Testis (tissue), 3 donors: Measurements from ENCODE around the gene NOS3. TPM values are rescaled to one million over a fixed set of nuclear protein-coding genes. Genes with fewer than 3 reads are reported as not detected.

Experiments used
- DNase-seq: peaks from one replicate; pipeline ENCODE4 v3.0.0-alpha.2; 2019
- H3K27ac ChIP-seq, 2 donors: fragments of 200-600 bp; sonication (generic); one replicate each; pipeline ENCODE4 v1.5.1; 2019
- H3K27me3 ChIP-seq: fragments of 200-600 bp; sonication (generic); one replicate; pipeline ENCODE4 v1.5.1; 2019
- H3K36me3 ChIP-seq: fragments of 200-600 bp; sonication (generic); one replicate; pipeline ENCODE4 v1.5.1; 2017; ENCODE audit warnings: low read depth; ENCODE audit errors: missing control alignments
- H3K4me1 ChIP-seq: fragments of 200-600 bp; sonication (generic); one replicate; pipeline ENCODE4 v1.5.1; 2019
- H3K4me3 ChIP-seq, 2 donors: fragments of 200-600 bp; sonication (generic); one replicate each; pipeline ENCODE4 v1.5.1; 2017 to 2019
- H3K9me3 ChIP-seq: fragments of 200-600 bp; sonication (generic); one replicate; pipeline ENCODE4 v1.5.1; 2017
- CTCF ChIP-seq, 3 experiments: fragments of 450-650 bp in 2 of 3; fragments of 200-600 bp in 1 of 3; sonication (generic) in 1 of 3; IDR thresholded peaks; one replicate each; pipeline ENCODE4 v1.5.1; 2016 to 2019; ENCODE audit warnings: antibody characterized with exemption in 3 of 3, mild to moderate bottlenecking in 2 of 3, moderate library complexity in 1 of 3
- POLR2A ChIP-seq: fragments of 450-650 bp; IDR thresholded peaks from one replicate; pipeline ENCODE4 v1.6.1; 2017; ENCODE audit warnings: antibody characterized with exemption, mild to moderate bottlenecking, moderate library complexity
- WGBS, 2 donors: methylation state at CpG; one replicate each; pipeline ENCODE4 v1.1.5; 2018; 5-methylcytosine and 5-hydroxymethylcytosine counted together
- intact Hi-C: fragments of 100-400 bp; cut with DNase I; formaldehyde crosslinking; loops from one replicate; pipeline ENCODE4 v1.15.1; 2023; ENCODE audit warnings: low total_unique reads
- polyA plus RNA-seq: library from polyadenylated mRNA; stranded (reverse); fragments of 350-450 nt; fragmentation: Illumina TruSeq; extraction: RNeasy Lipid Tissue Mini Kit (QIAGEN cat#74804); gene quantifications from one replicate; pipeline ENCODE4 v1.2.3, GENCODE V29; 2014; ENCODE audit warnings: low read depth, low replicate concordance; ENCODE audit not compliant: insufficient read depth
- total RNA-seq, 2 donors: library from RNA; depleted of rRNA; stranded (reverse); fragments of >200 nt; gene quantifications; one replicate each; pipeline ENCODE4 v1.2.3, GENCODE V29; 2016

NOS3 gene
- total and polyA plus RNA-seq, 3 donors from 2014 or later = 19.5 to 36.6 (median 25.0) TPM

- no peaks in the 10 kb centered on the region for H3K9me3 ChIP-seq
- 34 to 36% methylated on average over 17 of the region's 17 CpGs for WGBS, 2 donors
- peak overlapping the region; percentile 66 to 77 for H3K27ac ChIP-seq
- no peaks in the 10 kb centered on the region for H3K27me3 ChIP-seq
- intact Hi-C loops = no loop called here
- H3K4me1 ChIP-seq = peaks cover 7% of the 10 kb centered on the region
- TF ChIP-seq POLR2A = no peak
- TF ChIP-seq CTCF (IDR thresholded peaks at IDR 0.05) = no peak
- no peaks in the 10 kb centered on the region for H3K36me3 ChIP-seq
- peak overlapping the region; percentile 64 to 87 for H3K4me3 ChIP-seq
- DNase-seq = no peak
These were observed 38.2 kb downstream of the NOS3 start for GRCh38 chr7:151028948-151029501.

- no peak overlapping the region for H3K27ac ChIP-seq
- no peak for TF ChIP-seq POLR2A
- TF ChIP-seq CTCF (IDR thresholded peaks at IDR 0.05) = no peak
- H3K9me3 ChIP-seq = no peaks in the 10 kb centered on the region
- no peaks in the 10 kb centered on the region for H3K36me3 ChIP-seq
- no peak overlapping the region for H3K4me3 ChIP-seq
- intact Hi-C loops = no loop called here
- peaks cover 7% of the 10 kb centered on the region for H3K4me1 ChIP-seq
- WGBS, 2 donors = 86 to 96% methylated on average over 4 of the region's 4 CpGs
- H3K27me3 ChIP-seq = no peaks in the 10 kb centered on the region
- DNase-seq = no peak
These were observed 40.2 kb downstream of the NOS3 start for GRCh38 chr7:151031011-151031410.

DNA sequence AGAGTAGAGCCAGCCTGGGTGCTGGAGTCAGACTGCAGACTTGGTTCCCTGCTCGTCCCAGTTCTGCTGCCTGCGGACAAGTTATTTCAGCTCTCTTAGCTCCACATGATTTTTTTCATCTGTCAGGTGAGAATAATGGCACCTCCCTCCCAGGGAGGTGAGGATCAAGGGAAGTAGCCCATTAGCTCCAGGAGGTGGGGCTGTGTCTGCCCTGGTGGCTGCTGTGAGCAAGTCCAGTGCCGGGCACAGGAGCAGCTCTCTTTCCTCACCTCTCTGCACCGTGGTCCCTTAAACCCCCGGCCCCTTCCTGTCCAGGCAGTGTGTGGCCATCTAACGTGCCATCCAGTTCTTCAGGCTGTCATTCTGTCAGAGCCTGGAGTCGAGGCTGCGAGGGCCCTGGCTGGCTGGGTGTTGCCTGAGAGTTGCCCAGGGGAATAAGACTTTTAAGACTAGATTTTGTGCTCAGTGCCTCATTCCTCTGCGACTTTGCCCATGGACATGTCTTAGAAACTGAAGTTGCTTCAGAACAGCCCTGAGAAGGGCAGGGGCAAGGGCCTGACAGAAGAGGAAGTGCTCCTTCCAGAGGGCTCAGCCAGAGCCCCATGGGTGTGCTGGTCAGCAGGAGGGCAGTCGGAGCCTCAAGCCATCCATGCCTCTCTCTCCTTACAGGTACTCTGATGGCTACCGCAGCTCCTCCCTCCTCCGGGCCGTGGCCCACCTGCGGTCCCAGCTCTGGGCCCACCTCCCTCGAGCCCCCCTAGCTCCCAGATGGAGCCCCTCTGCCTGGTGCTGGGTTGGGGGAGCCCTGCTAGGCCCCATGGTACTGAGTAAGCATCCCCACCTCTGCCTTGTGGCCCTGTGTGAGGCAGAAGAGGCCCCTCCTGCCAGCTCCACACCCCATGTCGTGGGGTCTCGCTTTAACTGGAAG, 42.4 kb downstream of the NOS3 start:
- intact Hi-C loops = no loop called here
- 91 to 94% methylated on average over 15 to 17 of the region's 17 CpGs for WGBS, 2 donors
- H3K4me3 ChIP-seq = no peak overlapping the region
- H3K27ac ChIP-seq = no peak overlapping the region
- DNase-seq = no peak
- no peak for TF ChIP-seq POLR2A
- no peak for TF ChIP-seq CTCF (IDR thresholded peaks at IDR 0.05)
- no peaks in the 10 kb centered on the region for H3K9me3 ChIP-seq
- no peaks in the 10 kb centered on the region for H3K27me3 ChIP-seq
- H3K36me3 ChIP-seq = no peaks in the 10 kb centered on the region
- H3K4me1 ChIP-seq = peaks cover 4% of the 10 kb centered on the region

GRCh38 chr7:151033864-151034249, 43.0 kb downstream of the NOS3 start:
- Histone ChIP-seq H3K4me1 (peaks cover 9% of the 10 kb centered on the region), H3K36me3 (no peaks in the 10 kb centered on the region), H3K27me3 (no peaks in the 10 kb centered on the region), H3K4me3 (no peak overlapping the region), H3K27ac (no peak overlapping the region), H3K9me3 (no peaks in the 10 kb centered on the region)
- intact Hi-C loops = no loop called here
- no peak for TF ChIP-seq POLR2A
- no peak for DNase-seq
- WGBS, 2 donors = 89 to 92% methylated on average over 3 to 5 of the region's 5 CpGs

DNA sequence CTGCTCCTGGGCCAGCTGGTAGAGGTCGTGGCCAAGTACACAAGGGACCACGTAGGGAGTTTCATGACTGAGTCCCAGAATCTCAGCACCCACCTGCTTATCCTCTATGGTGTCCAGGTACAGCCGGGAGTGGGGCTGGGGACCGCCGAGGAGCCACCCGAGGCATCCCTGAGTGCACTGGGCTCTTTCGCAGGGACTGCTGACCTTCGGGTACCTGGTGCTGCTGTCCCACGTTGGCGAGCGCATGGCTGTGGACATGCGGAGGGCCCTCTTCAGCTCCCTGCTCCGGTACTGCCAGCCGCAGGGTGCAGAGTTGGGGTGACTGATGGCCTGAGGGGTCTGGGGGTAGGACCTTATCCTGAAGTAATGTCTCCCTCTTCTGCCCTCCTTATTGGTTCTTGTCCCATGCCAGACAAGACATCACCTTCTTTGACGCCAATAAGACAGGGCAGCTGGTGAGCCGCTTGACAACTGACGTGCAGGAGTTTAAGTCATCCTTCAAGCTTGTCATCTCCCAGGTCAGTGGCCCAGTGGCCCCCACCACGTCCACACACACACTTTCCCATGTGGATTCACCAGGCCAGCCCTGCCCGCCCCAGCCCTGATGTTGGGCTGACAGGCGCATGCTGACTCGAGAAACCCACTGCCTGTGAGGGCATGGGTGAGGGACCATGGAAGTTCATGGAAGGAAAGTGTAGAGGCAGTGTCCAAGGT, 43.7 kb downstream of the NOS3 start:
- peaks cover 12% of the 10 kb centered on the region for H3K4me1 ChIP-seq
- no peak overlapping the region for H3K4me3 ChIP-seq
- H3K27me3 ChIP-seq = no peaks in the 10 kb centered on the region
- TF ChIP-seq POLR2A (no peak), CTCF (IDR thresholded peaks at IDR 0.05) (no peak)
- intact Hi-C loops = no loop called here
- WGBS, 2 donors = 88 to 92% methylated on average over 5 to 21 of the region's 21 CpGs
- H3K27ac ChIP-seq = no peak overlapping the region
- H3K9me3 ChIP-seq = no peaks in the 10 kb centered on the region
- no peaks in the 10 kb centered on the region for H3K36me3 ChIP-seq
- DNase-seq = no peak
